ENCODE data around the gene NEGR1. TPM values are rescaled to one million over a fixed set of nuclear protein-coding genes. Genes with fewer than 3 reads are reported as not detected.

The NEGR1 gene
- total RNA-seq, 1 donor from 2014 or later, result 8.6 TPM

DNA sequence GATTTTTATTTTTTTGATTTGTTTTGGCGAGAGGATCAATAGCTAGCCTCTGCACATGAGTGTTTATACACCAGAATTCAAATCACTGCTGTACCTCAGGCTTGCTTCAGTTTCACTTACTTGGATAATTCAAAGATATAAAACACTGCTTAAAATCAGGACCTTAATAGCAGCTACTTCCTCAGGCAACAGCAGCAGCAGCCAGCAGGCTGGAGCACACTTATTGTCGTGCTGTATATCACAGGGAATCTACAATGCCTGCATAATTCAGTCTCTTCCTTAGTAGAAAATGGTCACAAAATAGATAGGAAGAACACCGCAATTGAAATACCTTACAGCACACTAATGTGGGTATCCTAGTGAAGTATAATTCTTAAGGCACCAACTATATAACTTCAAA is 497.3 kb downstream of the NEGR1 start:
- Histone ChIP-seq H3K27ac (ENCODE audit: low read depth, low read length) (no peak overlapping the region), H4K20me1 (ENCODE audit: insufficient read depth, low read length) (no peaks in the 10 kb centered on the region), H3K79me2 (ENCODE audit: insufficient read depth, low read length) (no peaks in the 10 kb centered on the region), H3K36me3 (ENCODE audit: insufficient read depth, low read length) (no peaks in the 10 kb centered on the region), H3K4me2 (ENCODE audit: low read length) (no peak overlapping the region), H3K4me3 (ENCODE audit: insufficient read depth, low read depth, low read length) (no peak overlapping the region), H3K4me1 (ENCODE audit: insufficient read depth, low read length) (no peaks in the 10 kb centered on the region), H3K9ac (ENCODE audit: low read length) (no peak overlapping the region), H3K9me3 (ENCODE audit: insufficient read depth, low read depth, low read length) (no peaks in the 10 kb centered on the region), H2AFZ (ENCODE audit: low read depth, low read length) (no peak overlapping the region), H3K27me3 (ENCODE audit: insufficient read depth, low read length) (no peaks in the 10 kb centered on the region)
- no peaks in the 10 kb centered on the region for H3K27me3 Mint-ChIP-seq (ENCODE audit: low read depth, unreplicated experiment)
- peaks cover 3% of the 10 kb centered on the region for H3K4me1 Mint-ChIP-seq (ENCODE audit: low read depth, unreplicated experiment)
- FAIRE-seq (no peak), DNase-seq (ENCODE audit: low read depth) (no peak)
- TF ChIP-seq, protein P1, sequence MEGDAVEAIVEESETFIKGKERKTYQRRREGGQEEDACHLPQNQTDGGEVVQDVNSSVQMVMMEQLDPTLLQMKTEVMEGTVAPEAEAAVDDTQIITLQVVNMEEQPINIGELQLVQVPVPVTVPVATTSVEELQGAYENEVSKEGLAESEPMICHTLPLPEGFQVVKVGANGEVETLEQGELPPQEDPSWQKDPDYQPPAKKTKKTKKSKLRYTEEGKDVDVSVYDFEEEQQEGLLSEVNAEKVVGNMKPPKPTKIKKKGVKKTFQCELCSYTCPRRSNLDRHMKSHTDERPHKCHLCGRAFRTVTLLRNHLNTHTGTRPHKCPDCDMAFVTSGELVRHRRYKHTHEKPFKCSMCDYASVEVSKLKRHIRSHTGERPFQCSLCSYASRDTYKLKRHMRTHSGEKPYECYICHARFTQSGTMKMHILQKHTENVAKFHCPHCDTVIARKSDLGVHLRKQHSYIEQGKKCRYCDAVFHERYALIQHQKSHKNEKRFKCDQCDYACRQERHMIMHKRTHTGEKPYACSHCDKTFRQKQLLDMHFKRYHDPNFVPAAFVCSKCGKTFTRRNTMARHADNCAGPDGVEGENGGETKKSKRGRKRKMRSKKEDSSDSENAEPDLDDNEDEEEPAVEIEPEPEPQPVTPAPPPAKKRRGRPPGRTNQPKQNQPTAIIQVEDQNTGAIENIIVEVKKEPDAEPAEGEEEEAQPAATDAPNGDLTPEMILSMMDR (IDR thresholded peaks at IDR 0.05; ENCODE audit: insufficient read depth, low read depth, low read length), result no peak
- TF ChIP-seq EZH2 (IDR thresholded peaks at IDR 0.05; ENCODE audit: insufficient read depth, low read length), result no peak
- H3K4me3 Mint-ChIP-seq (ENCODE audit: unreplicated experiment), result no peak overlapping the region
- H3K27ac Mint-ChIP-seq (ENCODE audit: unreplicated experiment), result no peak overlapping the region
- H3K36me3 Mint-ChIP-seq (ENCODE audit: low read depth, unreplicated experiment), result no peaks in the 10 kb centered on the region
- H3K9me3 Mint-ChIP-seq (ENCODE audit: unreplicated experiment), result no peaks in the 10 kb centered on the region

DNA sequence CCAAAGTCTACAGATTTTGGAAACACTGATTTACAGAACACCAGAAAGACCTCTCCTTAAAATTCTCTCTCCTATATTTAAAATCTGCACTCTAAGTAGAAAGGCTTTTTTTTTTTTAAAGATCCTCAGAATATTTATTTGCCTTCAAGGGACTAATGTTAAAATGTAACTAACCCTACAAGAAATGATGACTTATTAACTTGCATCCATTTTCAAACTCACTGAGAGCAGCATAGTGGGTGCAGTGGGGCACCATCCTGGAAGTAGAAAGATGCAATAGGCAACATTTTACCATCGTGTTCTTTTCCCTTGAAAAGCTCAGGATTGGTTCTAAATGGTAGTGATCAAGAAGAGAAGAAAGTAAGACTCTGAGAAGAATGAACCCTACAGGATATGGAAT is 498.1 kb downstream of the NEGR1 start:
- no peaks in the 10 kb centered on the region for H4K20me1 ChIP-seq (ENCODE audit: insufficient read depth, low read length)
- FAIRE-seq (no peak), DNase-seq (ENCODE audit: low read depth) (no peak)
- no peaks in the 10 kb centered on the region for H3K4me1 ChIP-seq (ENCODE audit: insufficient read depth, low read length)
- H3K9me3 ChIP-seq (ENCODE audit: insufficient read depth, low read depth, low read length), result no peaks in the 10 kb centered on the region
- Mint-ChIP-seq H3K4me1 (ENCODE audit: low read depth, unreplicated experiment) (peaks cover 3% of the 10 kb centered on the region), H3K9me3 (ENCODE audit: unreplicated experiment) (no peaks in the 10 kb centered on the region), H3K4me3 (ENCODE audit: unreplicated experiment) (no peak overlapping the region), H3K27ac (ENCODE audit: unreplicated experiment) (no peak overlapping the region), H3K27me3 (ENCODE audit: low read depth, unreplicated experiment) (no peaks in the 10 kb centered on the region), H3K36me3 (ENCODE audit: low read depth, unreplicated experiment) (no peaks in the 10 kb centered on the region)
- H3K27ac ChIP-seq (ENCODE audit: low read depth, low read length), result no peak overlapping the region
- H3K4me3 ChIP-seq (ENCODE audit: insufficient read depth, low read depth, low read length), result no peak overlapping the region
- no peak overlapping the region for H2AFZ ChIP-seq (ENCODE audit: low read depth, low read length)
- H3K79me2 ChIP-seq (ENCODE audit: insufficient read depth, low read length), result no peaks in the 10 kb centered on the region
- TF ChIP-seq, protein P1 (IDR thresholded peaks at IDR 0.05; ENCODE audit: insufficient read depth, low read depth, low read length), result no peak
- no peak for TF ChIP-seq EZH2 (IDR thresholded peaks at IDR 0.05; ENCODE audit: insufficient read depth, low read length)
- H3K9ac ChIP-seq (ENCODE audit: low read length), result no peak overlapping the region
- H3K36me3 ChIP-seq (ENCODE audit: insufficient read depth, low read length), result no peaks in the 10 kb centered on the region
- H3K4me2 ChIP-seq (ENCODE audit: low read length), result no peak overlapping the region
- H3K27me3 ChIP-seq (ENCODE audit: insufficient read depth, low read length), result no peaks in the 10 kb centered on the region

DNA sequence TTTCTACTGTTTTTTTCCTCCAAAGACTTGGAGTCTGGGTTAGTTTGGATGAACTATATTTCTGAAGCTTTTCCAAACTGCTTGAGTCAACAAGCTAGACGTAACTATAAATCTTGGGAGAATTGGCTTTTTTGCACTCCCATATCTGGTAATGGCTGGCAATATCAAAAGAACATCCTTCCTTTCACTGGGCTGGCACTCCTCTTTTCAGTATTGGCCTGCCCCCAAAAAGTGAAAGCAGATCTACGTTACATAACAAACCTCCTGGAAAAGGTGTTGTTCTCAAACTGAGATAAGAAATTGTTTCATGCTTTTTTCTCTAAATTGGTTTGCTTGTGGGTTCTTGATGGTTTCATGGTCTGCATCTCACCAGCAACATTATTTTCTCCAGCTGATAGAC is 499.3 kb downstream of the NEGR1 start:
- H3K4me3 ChIP-seq (ENCODE audit: insufficient read depth, low read depth, low read length), result no peak overlapping the region
- H3K27ac ChIP-seq (ENCODE audit: low read depth, low read length), result no peak overlapping the region
- no peaks in the 10 kb centered on the region for H3K27me3 Mint-ChIP-seq (ENCODE audit: low read depth, unreplicated experiment)
- H3K4me2 ChIP-seq (ENCODE audit: low read length), result no peak overlapping the region
- no peaks in the 10 kb centered on the region for H3K9me3 Mint-ChIP-seq (ENCODE audit: unreplicated experiment)
- no peaks in the 10 kb centered on the region for H3K79me2 ChIP-seq (ENCODE audit: insufficient read depth, low read length)
- no peaks in the 10 kb centered on the region for H3K4me1 ChIP-seq (ENCODE audit: insufficient read depth, low read length)
- no peaks in the 10 kb centered on the region for H3K36me3 ChIP-seq (ENCODE audit: insufficient read depth, low read length)
- H3K36me3 Mint-ChIP-seq (ENCODE audit: low read depth, unreplicated experiment), result no peaks in the 10 kb centered on the region
- H3K4me1 Mint-ChIP-seq (ENCODE audit: low read depth, unreplicated experiment), result peaks cover 3% of the 10 kb centered on the region
- DNase-seq (ENCODE audit: low read depth) (no peak), FAIRE-seq (no peak)
- no peaks in the 10 kb centered on the region for H3K27me3 ChIP-seq (ENCODE audit: insufficient read depth, low read length)
- no peak overlapping the region for H2AFZ ChIP-seq (ENCODE audit: low read depth, low read length)
- no peak overlapping the region for H3K4me3 Mint-ChIP-seq (ENCODE audit: unreplicated experiment)
- no peak overlapping the region for H3K9ac ChIP-seq (ENCODE audit: low read length)
- H4K20me1 ChIP-seq (ENCODE audit: insufficient read depth, low read length), result no peaks in the 10 kb centered on the region
- no peak for TF ChIP-seq EZH2 (IDR thresholded peaks at IDR 0.05; ENCODE audit: insufficient read depth, low read length)
- TF ChIP-seq, protein P1 (IDR thresholded peaks at IDR 0.05; ENCODE audit: insufficient read depth, low read depth, low read length), result no peak
- H3K9me3 ChIP-seq (ENCODE audit: insufficient read depth, low read depth, low read length), result no peaks in the 10 kb centered on the region
- no peak overlapping the region for H3K27ac Mint-ChIP-seq (ENCODE audit: unreplicated experiment)
